ENCODE data around the gene NRXN3. TPM values are rescaled to one million over a fixed set of nuclear protein-coding genes. Genes with fewer than 3 reads are reported as not detected.

NRXN3 gene
- total RNA-seq, 1 experiment from 2014 or later = not detected

DNA sequence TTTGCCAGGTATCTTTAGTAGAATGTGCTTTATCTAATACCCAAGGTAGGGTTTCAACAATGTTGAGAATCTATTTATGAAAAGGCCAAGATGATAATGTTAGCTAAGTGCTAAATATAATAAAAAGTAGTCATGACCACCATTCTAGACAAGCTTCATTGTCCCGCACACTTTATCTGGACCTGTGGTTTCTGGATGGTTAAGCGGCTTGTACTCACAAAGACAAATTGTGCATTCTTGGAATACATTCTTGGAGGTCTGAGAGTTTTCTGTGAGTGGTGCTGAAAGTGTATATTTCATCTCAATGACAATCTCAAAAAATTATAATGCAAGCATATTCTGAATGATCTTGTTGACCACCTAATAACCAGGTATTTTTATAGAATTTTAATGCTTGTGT is 1394.2 kb downstream of the NRXN3 start:
- no peaks in the 10 kb centered on the region for H4K20me1 ChIP-seq (ENCODE audit: insufficient read depth)
- DNase-seq (ENCODE audit: low read depth, low spot score) (no peak), ATAC-seq (no peak)
- intact Hi-C loops (cut with micrococcal nuclease) = no loop called here
- H3K9ac ChIP-seq (ENCODE audit: low read length) = no peak overlapping the region
- no peak overlapping the region for H3K4me3 ChIP-seq (replicated peaks in 1 of 2; ENCODE audit: low read depth in 1 of 2, low read length in 2 of 2)
- TF ChIP-seq YY1 (IDR thresholded peaks at IDR 0.05; ENCODE audit: extremely low read depth, insufficient replicate concordance, low read depth, low read length) (no peak), EZH2phosphoT487 (IDR thresholded peaks at IDR 0.05; ENCODE audit: borderline replicate concordance) (no peak)
- TF ChIP-seq, protein P1, sequence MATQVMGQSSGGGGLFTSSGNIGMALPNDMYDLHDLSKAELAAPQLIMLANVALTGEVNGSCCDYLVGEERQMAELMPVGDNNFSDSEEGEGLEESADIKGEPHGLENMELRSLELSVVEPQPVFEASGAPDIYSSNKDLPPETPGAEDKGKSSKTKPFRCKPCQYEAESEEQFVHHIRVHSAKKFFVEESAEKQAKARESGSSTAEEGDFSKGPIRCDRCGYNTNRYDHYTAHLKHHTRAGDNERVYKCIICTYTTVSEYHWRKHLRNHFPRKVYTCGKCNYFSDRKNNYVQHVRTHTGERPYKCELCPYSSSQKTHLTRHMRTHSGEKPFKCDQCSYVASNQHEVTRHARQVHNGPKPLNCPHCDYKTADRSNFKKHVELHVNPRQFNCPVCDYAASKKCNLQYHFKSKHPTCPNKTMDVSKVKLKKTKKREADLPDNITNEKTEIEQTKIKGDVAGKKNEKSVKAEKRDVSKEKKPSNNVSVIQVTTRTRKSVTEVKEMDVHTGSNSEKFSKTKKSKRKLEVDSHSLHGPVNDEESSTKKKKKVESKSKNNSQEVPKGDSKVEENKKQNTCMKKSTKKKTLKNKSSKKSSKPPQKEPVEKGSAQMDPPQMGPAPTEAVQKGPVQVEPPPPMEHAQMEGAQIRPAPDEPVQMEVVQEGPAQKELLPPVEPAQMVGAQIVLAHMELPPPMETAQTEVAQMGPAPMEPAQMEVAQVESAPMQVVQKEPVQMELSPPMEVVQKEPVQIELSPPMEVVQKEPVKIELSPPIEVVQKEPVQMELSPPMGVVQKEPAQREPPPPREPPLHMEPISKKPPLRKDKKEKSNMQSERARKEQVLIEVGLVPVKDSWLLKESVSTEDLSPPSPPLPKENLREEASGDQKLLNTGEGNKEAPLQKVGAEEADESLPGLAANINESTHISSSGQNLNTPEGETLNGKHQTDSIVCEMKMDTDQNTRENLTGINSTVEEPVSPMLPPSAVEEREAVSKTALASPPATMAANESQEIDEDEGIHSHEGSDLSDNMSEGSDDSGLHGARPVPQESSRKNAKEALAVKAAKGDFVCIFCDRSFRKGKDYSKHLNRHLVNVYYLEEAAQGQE (IDR thresholded peaks at IDR 0.05; ENCODE audit: low read depth) = no peak
- TF ChIP-seq, protein P2, sequence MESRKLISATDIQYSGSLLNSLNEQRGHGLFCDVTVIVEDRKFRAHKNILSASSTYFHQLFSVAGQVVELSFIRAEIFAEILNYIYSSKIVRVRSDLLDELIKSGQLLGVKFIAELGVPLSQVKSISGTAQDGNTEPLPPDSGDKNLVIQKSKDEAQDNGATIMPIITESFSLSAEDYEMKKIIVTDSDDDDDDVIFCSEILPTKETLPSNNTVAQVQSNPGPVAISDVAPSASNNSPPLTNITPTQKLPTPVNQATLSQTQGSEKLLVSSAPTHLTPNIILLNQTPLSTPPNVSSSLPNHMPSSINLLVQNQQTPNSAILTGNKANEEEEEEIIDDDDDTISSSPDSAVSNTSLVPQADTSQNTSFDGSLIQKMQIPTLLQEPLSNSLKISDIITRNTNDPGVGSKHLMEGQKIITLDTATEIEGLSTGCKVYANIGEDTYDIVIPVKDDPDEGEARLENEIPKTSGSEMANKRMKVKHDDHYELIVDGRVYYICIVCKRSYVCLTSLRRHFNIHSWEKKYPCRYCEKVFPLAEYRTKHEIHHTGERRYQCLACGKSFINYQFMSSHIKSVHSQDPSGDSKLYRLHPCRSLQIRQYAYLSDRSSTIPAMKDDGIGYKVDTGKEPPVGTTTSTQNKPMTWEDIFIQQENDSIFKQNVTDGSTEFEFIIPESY (IDR thresholded peaks at IDR 0.05; ENCODE audit: extremely low read depth, insufficient replicate concordance, low read length) = no peak
- H3K79me2 ChIP-seq (ENCODE audit: insufficient read depth, low read length) = no peaks in the 10 kb centered on the region
- no peaks in the 10 kb centered on the region for H3K27me3 ChIP-seq (ENCODE audit: insufficient read depth, low read length)
- H3K27ac ChIP-seq (ENCODE audit: low read depth, low read length) = no peak overlapping the region
- POLR2A ChIA-PET = no interaction called here
- no peaks in the 10 kb centered on the region for H3K4me1 ChIP-seq (ENCODE audit: control insufficient read depth in 1 of 2, insufficient read depth in 2 of 2, low read length in 2 of 2)
- H2AFZ ChIP-seq (ENCODE audit: low read depth, low read length, poor library complexity, severe bottlenecking) = no peak overlapping the region
- H3K36me3 ChIP-seq (ENCODE audit: control insufficient read depth in 1 of 2, insufficient read depth in 2 of 2, low read length in 2 of 2) = no peaks in the 10 kb centered on the region
- CTCF ChIA-PET = no interaction called here
- H3K9me3 ChIP-seq (ENCODE audit: control insufficient read depth in 1 of 2, insufficient read depth in 1 of 2, low read depth in 1 of 2, low read length in 2 of 2) = peaks cover 0 to 10% of the 10 kb centered on the region in 2 experiments; a peak in 2 of 4 replicates
- H3K4me2 ChIP-seq (ENCODE audit: low read length) = no peak overlapping the region
- H3K9me2 ChIP-seq (ENCODE audit: insufficient read depth) = no peaks in the 10 kb centered on the region
- no TSS peak for BruUV-seq (replicated peaks)
- RAD21 ChIA-PET (ENCODE audit: low non-redundant PET in 1 of 2, low total read pairs in 2 of 2, uncharacterized antibody in 2 of 2, unreplicated experiment in 2 of 2) = no interaction called here

All from HCT116 (cell line).